ENCODE results near the gene TPGS2. TPM values are rescaled to one million over a fixed set of nuclear protein-coding genes. Genes with fewer than 3 reads are reported as not detected.

The TPGS2 gene
- polyA plus RNA-seq, 2 of the 4 experiments (the other 2 are of a cell fraction) = 71.9 to 143 TPM

DNA sequence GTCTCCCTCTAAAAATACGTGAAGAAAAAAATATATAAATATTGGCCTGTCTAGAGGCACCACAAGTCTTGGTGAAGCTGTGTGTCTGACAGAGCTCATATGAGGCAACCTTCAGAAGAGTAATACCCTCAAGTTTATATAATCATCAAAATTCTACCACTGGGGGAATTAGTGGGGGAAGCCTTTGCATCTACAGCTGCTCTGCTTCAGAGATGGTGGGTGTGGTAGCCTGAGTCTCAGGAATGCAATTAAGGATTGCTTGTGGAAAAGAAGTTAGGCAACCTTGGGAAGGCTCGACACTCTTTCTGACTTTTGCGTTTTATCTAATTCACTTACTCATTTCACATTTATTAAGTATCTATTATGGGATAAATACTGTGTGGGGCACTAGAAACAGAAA lies 17.4 kb downstream of the TPGS2 start:
- POLR2A ChIA-PET = no interaction called here
- ATAC-seq (no peak), DNase-seq (ENCODE audit: low read depth in 1 of 2, low spot score in 1 of 2) (no peak), FAIRE-seq (no peak)
- H3K9me3 ChIP-seq = no peaks in the 10 kb centered on the region
- CTCF ChIA-PET = interaction anchor here (1.4 kb wide), 1 partner anchor 18 kb away, joined by 3 read pairs; the partner anchor contains the start of genes KIAA1328 and TPGS2
- H3K4me3 ChIP-seq = no peak overlapping the region
- 96% methylated on average over 3 of the region's 3 CpGs for WGBS (ENCODE audit: missing lambda C conversion rate)
- no peak overlapping the region for H3K27ac ChIP-seq
- H3K4me2 ChIP-seq = no peak overlapping the region
- H3K4me1 ChIP-seq = no peaks in the 10 kb centered on the region
- TF ChIP-seq RARB (CRISPR knock-in tag; IDR thresholded peaks at IDR 0.05) (no peak), JUNB (IDR thresholded peaks at IDR 0.05) (no peak), ESRRA (IDR thresholded peaks at IDR 0.05; ENCODE audit: borderline replicate concordance, low read length) (no peak)

DNA sequence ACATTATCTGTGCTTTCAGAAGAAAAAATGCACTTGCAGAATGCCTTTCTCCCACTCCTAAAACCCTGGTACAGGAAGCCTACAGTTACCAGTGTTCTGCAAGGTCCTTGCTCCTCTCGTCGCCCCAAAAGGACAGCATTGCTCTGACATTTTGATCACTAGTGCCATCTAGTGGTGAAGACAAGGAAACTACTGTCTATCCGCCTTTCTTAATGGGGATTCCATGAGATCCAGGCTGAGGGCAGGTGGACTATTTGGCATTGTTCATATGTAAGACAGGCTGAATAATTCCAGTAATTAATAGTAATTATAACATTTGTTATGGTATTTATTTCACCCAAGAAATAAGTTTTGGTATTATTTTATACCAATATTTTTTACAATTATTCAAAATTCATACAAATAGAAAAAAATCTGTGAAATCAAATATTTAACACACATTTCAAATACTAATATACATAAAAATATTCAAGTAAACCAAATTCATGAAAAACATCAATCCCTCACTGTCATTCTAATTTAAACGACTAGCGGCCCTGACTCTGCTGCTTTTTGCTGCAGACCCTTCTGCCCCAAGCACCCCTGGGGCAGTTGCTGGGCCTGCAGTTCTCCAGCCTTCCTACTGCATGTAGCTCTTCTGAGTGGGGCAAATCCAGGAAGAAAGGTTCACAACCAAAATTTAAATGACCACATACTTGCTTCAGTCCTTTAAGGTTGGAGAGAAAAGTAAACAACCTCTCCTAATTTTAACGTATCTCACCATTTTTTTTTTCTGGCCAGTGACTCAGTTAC lies 19.0 kb downstream of the TPGS2 start:
- peak; percentile 59 to 61 for DNase-seq (ENCODE audit: low read depth in 1 of 2, low spot score in 1 of 2)
- no peaks in the 10 kb centered on the region for H3K9me3 ChIP-seq
- no peak overlapping the region for H3K4me2 ChIP-seq
- TF ChIP-seq, protein P1, sequence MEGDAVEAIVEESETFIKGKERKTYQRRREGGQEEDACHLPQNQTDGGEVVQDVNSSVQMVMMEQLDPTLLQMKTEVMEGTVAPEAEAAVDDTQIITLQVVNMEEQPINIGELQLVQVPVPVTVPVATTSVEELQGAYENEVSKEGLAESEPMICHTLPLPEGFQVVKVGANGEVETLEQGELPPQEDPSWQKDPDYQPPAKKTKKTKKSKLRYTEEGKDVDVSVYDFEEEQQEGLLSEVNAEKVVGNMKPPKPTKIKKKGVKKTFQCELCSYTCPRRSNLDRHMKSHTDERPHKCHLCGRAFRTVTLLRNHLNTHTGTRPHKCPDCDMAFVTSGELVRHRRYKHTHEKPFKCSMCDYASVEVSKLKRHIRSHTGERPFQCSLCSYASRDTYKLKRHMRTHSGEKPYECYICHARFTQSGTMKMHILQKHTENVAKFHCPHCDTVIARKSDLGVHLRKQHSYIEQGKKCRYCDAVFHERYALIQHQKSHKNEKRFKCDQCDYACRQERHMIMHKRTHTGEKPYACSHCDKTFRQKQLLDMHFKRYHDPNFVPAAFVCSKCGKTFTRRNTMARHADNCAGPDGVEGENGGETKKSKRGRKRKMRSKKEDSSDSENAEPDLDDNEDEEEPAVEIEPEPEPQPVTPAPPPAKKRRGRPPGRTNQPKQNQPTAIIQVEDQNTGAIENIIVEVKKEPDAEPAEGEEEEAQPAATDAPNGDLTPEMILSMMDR (IDR thresholded peaks at IDR 0.05) = peak; percentile 63
- TF ChIP-seq RAD21 (conservative IDR thresholded peaks at IDR 0.05 in 1 of 2, IDR thresholded peaks at IDR 0.05 in 1 of 2) (peak; percentile 42 to 48; a peak in 4 of 5 replicates), GATA3 (IDR thresholded peaks at IDR 0.05; ENCODE audit: borderline replicate concordance) (no peak), EP300 (IDR thresholded peaks at IDR 0.05) (no peak), CHD2 (IDR thresholded peaks at IDR 0.05; ENCODE audit: low read length, partially characterized antibody) (no peak), NFE2L2 (conservative IDR thresholded peaks at IDR 0.05; ENCODE audit: low read length) (no peak), FOSB (CRISPR knock-in tag; IDR thresholded peaks at IDR 0.05) (no peak), CBX8 (IDR thresholded peaks at IDR 0.05) (no peak), RNF2 (IDR thresholded peaks at IDR 0.05; ENCODE audit: borderline replicate concordance, low read depth) (no peak), KDM1A (IDR thresholded peaks at IDR 0.05; ENCODE audit: low read depth) (no peak)
- TF ChIP-seq, protein P2, sequence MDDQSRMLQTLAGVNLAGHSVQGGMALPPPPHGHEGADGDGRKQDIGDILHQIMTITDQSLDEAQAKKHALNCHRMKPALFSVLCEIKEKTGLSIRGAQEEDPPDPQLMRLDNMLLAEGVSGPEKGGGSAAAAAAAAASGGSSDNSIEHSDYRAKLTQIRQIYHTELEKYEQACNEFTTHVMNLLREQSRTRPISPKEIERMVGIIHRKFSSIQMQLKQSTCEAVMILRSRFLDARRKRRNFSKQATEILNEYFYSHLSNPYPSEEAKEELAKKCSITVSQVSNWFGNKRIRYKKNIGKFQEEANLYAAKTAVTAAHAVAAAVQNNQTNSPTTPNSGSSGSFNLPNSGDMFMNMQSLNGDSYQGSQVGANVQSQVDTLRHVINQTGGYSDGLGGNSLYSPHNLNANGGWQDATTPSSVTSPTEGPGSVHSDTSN (IDR thresholded peaks at IDR 0.05) = no peak
- TF ChIP-seq, protein P3, sequence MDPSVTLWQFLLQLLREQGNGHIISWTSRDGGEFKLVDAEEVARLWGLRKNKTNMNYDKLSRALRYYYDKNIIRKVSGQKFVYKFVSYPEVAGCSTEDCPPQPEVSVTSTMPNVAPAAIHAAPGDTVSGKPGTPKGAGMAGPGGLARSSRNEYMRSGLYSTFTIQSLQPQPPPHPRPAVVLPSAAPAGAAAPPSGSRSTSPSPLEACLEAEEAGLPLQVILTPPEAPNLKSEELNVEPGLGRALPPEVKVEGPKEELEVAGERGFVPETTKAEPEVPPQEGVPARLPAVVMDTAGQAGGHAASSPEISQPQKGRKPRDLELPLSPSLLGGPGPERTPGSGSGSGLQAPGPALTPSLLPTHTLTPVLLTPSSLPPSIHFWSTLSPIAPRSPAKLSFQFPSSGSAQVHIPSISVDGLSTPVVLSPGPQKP (IDR thresholded peaks at IDR 0.05; ENCODE audit: low read depth, low read length) = no peak
- TF ChIP-seq, protein P4, sequence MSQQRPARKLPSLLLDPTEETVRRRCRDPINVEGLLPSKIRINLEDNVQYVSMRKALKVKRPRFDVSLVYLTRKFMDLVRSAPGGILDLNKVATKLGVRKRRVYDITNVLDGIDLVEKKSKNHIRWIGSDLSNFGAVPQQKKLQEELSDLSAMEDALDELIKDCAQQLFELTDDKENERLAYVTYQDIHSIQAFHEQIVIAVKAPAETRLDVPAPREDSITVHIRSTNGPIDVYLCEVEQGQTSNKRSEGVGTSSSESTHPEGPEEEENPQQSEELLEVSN (IDR thresholded peaks at IDR 0.05; ENCODE audit: borderline replicate concordance, low read depth) = no peak
- H3K4me1 ChIP-seq = no peaks in the 10 kb centered on the region
- H3K27ac ChIP-seq = no peak overlapping the region
- ChIA-PET POLR2A (no interaction called here), CTCF (interaction anchor here (0.6 to 1.3 kb wide), 9 partner anchors 9 to 741 kb away, joined by 3 to 4 read pairs (median 3); no protein-coding TSS in a partner anchor)
- FAIRE-seq = no peak
- H3K4me3 ChIP-seq = no peak overlapping the region
- peak; percentile 90 to 93 for ATAC-seq
- WGBS (ENCODE audit: missing lambda C conversion rate) = 25% methylated on average over 6 of the region's 6 CpGs

- no peak for FAIRE-seq
- WGBS (ENCODE audit: missing lambda C conversion rate) = 65% methylated on average over 1 of the region's 2 CpGs
- Histone ChIP-seq H3K4me2 (no peak overlapping the region), H3K4me1 (no peaks in the 10 kb centered on the region), H3K4me3 (no peak overlapping the region), H3K27ac (no peak overlapping the region), H3K9me3 (no peaks in the 10 kb centered on the region)
- TF ChIP-seq, protein P5, sequence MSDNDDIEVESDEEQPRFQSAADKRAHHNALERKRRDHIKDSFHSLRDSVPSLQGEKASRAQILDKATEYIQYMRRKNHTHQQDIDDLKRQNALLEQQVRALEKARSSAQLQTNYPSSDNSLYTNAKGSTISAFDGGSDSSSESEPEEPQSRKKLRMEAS (IDR thresholded peaks at IDR 0.05) = no peak
- TF ChIP-seq FOSL2 (IDR thresholded peaks at IDR 0.05) (no peak), FOSL2 (CRISPR knock-in tag; IDR thresholded peaks at IDR 0.05) (no peak), ZFP36 (IDR thresholded peaks at IDR 0.05; ENCODE audit: borderline replicate concordance, partially characterized antibody) (no peak), HOXB13 (CRISPR knock-in tag; IDR thresholded peaks at IDR 0.05; ENCODE audit: low read depth) (no peak), KDM1A (IDR thresholded peaks at IDR 0.05; ENCODE audit: low read depth) (no peak), BCL3 (IDR thresholded peaks at IDR 0.05) (no peak), MAFK (IDR thresholded peaks at IDR 0.05; ENCODE audit: partially characterized antibody) (no peak), ZC3H11A (IDR thresholded peaks at IDR 0.05) (no peak)
- ATAC-seq = no peak
- POLR2A ChIA-PET = no interaction called here
- CTCF ChIA-PET = interaction anchor here (0.6 to 1.7 kb wide), 10 partner anchors 10 to 120 kb away, joined by 3 to 11 read pairs (median 3); no protein-coding TSS in a partner anchor
- DNase-seq (ENCODE audit: low read depth in 1 of 2, low spot score in 1 of 2) = no peak
Measured at GRCh38 chr18:36808681-36809080, 20.1 kb downstream of the TPGS2 start.

Data from A549 (cell line).